ENCODE data around the gene HOXD13.

Gene HOXD13

GRCh38 chr2:176106581-176107539, 14.3 kb downstream of the HOXD13 start, which contains the start of gene HOXD11:
TSS of gene HOXD11 (plus strand) at chr2:176107280. CDS start at chr2:176107356, 76 bp downstream.
- no peak for DNase-seq

- no peak for DNase-seq
Measured at GRCh38 chr2:176107731-176108181, 15.2 kb downstream of the HOXD13 start.

- DNase-seq = no peak
Measured at GRCh38 chr2:176109192-176109901, 16.8 kb downstream of the HOXD13 start.

- DNase-seq = no peak
Measured at GRCh38 chr2:176109946-176110345, 17.4 kb downstream of the HOXD13 start.

GRCh38 chr2:176110415-176111308, 18.1 kb downstream of the HOXD13 start:
- DNase-seq = no peak

DNA sequence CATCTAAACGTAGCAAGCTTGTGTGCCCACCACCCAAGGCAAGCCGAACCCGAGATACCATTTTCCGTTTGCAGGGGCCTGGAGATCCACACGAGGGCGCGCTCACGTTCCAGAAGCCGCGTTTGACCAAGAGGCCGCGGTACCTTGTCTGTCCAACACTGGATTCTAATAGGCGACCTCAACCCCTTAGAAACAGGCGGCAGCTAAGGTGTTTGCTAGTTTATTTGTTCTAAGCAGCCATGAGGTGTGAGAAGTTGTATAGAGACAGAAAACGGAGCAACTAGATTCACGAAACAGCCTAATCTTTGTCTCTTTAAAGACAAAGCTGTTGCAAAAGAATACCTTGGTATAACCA, 18.8 kb downstream of the HOXD13 start:
- no peak for DNase-seq

- DNase-seq = no peak
Measured at GRCh38 chr2:176111846-176112374, 19.4 kb downstream of the HOXD13 start.

DNA sequence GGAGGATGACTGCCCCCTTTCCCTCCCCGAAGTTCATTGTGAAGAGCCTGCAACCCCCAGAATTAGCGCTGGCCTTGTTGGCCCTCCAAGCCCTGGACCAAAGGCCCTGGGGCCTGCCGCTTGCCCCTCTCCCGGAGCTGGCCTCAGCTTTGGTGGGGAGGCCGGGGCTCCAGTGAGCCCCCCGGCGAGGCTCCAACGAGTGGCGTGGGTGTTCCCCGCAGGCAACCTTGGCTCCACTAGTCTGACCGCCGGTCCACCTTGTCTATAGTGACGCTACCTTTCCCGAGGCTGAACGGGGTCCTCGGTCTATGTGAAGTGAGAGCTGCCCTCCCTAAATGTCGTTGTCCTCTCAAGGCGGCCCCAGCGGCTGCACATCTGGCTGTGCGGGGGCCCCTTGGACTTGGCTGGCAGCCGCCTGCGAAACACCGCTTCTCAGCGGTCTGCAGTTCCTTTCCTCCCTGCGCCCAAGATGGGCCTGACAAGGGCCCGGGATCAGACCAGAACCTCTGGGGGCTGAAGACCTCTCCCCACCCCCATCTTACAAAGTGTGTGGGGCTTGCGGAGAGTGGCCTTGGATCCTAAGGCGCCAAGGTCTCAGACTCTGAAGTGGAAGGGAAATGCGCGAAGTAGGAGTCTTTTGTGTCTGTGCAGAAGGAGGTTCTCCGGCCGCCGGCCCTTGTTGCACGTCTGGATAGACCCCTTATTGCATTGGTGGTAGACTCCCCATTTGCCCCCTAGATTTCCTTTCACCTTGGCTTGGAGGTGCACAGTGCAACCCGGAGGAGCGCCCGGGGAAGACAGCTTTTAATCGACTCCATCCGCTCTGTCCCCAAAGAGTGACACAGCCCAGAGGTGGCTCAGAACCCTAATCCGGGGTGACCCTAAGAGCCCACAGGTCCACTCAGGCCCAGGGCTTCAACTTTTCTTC, 20.1 kb downstream of the HOXD13 start:
- DNase-seq = no peak

- no peak for DNase-seq
Measured at GRCh38 chr2:176114120-176114929, 21.8 kb downstream of the HOXD13 start.

GRCh38 chr2:176114930-176115625, 22.6 kb downstream of the HOXD13 start:
- no peak for DNase-seq

- no peak for DNase-seq
Measured at GRCh38 chr2:176115883-176116813, 23.6 kb downstream of the HOXD13 start, which contains the start of gene HOXD10. TSS of gene HOXD10 (plus strand) at chr2:176116778. CDS start at chr2:176116834, 56 bp downstream.

GRCh38 chr2:176117162-176117822, 24.8 kb downstream of the HOXD13 start:
- DNase-seq = no peak

DNA sequence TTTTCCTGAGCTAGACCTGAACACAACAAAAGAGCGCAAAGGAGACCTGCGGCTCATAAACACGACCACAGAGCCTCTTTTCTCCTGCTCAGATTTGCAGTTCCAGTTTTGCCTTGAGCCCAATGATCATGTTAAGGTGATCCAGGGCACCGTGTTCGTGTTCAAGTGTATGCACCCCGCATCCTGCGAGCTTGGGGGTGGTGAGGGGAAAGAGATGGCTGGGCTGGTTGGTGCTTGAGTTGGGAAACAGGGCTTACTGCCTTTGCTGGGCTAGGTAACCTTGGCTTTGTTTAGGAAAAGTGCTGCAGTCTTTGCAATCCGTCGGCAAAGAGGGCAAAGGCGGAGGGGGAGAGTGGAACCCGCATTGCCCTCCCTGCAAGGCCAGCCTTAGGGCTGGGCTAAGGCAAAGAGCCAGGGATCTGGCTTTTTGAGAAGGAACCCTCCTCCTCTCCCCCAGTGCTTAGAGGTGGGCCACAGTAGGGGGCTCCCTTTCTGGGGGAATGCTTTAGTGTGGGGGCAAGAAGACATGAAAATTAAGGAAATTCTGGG, 25.4 kb downstream of the HOXD13 start:
- no peak for DNase-seq

DNA sequence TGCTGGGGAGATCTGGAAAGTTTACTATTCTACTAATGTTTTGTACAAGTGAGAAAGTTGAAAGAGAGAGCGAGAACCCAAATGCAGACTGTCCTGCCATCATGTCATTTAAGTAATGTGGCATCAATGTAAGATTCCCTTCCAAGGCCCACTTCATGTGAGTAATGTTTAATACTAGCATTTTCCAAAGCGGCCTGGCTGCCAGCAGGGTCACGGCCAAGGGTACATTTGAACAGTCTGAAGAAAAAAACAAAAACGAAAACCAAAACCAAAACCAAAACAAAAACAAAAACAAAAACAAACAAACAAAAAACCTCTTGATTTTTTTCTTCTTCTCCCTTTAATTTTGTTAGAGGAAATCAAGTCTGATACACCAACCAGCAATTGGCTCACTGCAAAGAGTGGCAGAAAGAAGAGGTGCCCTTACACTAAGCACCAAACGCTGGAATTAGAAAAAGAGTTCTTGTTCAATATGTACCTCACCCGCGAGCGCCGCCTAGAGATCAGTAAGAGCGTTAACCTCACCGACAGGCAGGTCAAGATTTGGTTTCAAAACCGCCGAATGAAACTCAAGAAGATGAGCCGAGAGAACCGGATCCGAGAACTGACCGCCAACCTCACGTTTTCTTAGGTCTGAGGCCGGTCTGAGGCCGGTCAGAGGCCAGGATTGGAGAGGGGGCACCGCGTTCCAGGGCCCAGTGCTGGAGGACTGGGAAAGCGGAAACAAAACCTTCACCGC, 26.2 kb downstream of the HOXD13 start:
- DNase-seq = no peak

- DNase-seq = no peak
Measured at GRCh38 chr2:176120364-176121189, 28.1 kb downstream of the HOXD13 start.
